ENCODE data around the gene PDZD2.

The PDZD2 gene

GRCh38 chr5:31948006-31948405 is 309.1 kb downstream of the PDZD2 start:
- TF ChIP-seq CTCF (IDR thresholded peaks at IDR 0.05; ENCODE audit: low read depth, low read length) = no peak
- no peak overlapping the region for H3K4me3 ChIP-seq (ENCODE audit: low read depth, low read length)

- H3K4me3 ChIP-seq (ENCODE audit: low read depth, low read length) = no peak overlapping the region
- no peak for TF ChIP-seq CTCF (IDR thresholded peaks at IDR 0.05; ENCODE audit: low read depth, low read length)
Measured at GRCh38 chr5:31952067-31952466, 313.1 kb downstream of the PDZD2 start.

GRCh38 chr5:31954091-31954490 is 315.2 kb downstream of the PDZD2 start:
- TF ChIP-seq CTCF (IDR thresholded peaks at IDR 0.05; ENCODE audit: low read depth, low read length) = no peak
- H3K4me3 ChIP-seq (ENCODE audit: low read depth, low read length) = no peak overlapping the region

GRCh38 chr5:31957151-31957550 is 318.2 kb downstream of the PDZD2 start:
- no peak for TF ChIP-seq CTCF (IDR thresholded peaks at IDR 0.05; ENCODE audit: low read depth, low read length)
- H3K4me3 ChIP-seq (ENCODE audit: low read depth, low read length) = no peak overlapping the region

GRCh38 chr5:31962351-31962751 is 323.4 kb downstream of the PDZD2 start:
- TF ChIP-seq CTCF (IDR thresholded peaks at IDR 0.05; ENCODE audit: low read depth, low read length) = no peak
- H3K4me3 ChIP-seq (ENCODE audit: low read depth, low read length) = no peak overlapping the region

- H3K4me3 ChIP-seq (ENCODE audit: low read depth, low read length) = no peak overlapping the region
- TF ChIP-seq CTCF (IDR thresholded peaks at IDR 0.05; ENCODE audit: low read depth, low read length) = no peak
Measured at GRCh38 chr5:31962871-31963307, 324.0 kb downstream of the PDZD2 start.

GRCh38 chr5:31963358-31964006 is 324.6 kb downstream of the PDZD2 start:
- TF ChIP-seq CTCF (IDR thresholded peaks at IDR 0.05; ENCODE audit: low read depth, low read length) = no peak

More at GRCh38 chr5:31963358-31964006, 324.6 kb downstream of the PDZD2 start:
- no peak overlapping the region for H3K4me3 ChIP-seq (ENCODE audit: low read depth, low read length)

Measured in WI38 (cell line).